Measurements from ENCODE around the gene MAFG. TPM values are rescaled to one million over a fixed set of nuclear protein-coding genes. Genes with fewer than 3 reads are reported as not detected.

MAFG gene
- polyA plus RNA-seq, 1 of the 3 experiments (the other 2 are of a cell fraction) = 38.7 TPM

DNA sequence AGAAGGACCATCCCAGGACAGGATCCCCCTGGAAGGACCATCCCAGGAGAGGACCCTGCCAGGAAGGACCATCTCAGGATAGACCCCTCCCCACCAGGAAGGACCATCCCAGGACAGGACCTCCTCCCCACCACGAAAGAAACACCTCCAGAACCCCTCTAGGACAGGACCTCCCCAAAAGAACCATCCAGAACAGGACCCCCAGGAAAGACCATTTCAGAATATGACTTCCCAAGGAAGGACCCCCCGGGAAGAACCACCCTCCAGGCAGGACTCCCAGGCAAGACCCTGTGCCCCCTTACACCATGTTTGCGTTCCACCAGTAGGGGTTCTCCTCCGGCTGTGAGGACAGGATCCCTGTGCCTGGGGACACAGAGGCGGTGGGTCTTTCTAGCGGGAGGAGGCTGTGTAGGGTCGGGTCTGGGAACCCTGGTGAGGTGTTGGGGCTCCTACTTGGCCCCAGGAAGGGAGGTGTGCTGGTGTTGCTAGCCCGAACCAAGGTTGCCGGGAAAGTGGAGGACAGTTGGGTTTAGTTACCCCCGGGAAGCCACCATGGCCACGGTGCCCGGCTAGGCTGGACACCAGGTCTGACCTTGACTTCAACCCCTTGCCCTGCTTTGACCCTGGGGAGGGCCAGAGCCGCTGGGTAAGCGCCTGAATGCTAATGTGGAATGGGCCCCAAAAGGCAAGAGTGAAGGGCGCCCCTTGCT, 31.3 kb upstream of the MAFG start:
- POLR2A ChIA-PET = interaction anchor here (0.9 to 2.3 kb wide), 10 partner anchors 18 to 79 kb away, joined by 3 to 41 read pairs (median 4); partner anchors contain the start of genes ALYREF, ANAPC11, ASPSCR1 and CENPX
- no peak overlapping the region for H3K9ac ChIP-seq
- H3K9me2 ChIP-seq = no peaks in the 10 kb centered on the region
- no peaks in the 10 kb centered on the region for H3K79me2 ChIP-seq (ENCODE audit: insufficient read depth)
- 80% methylated on average over 14 of the region's 15 CpGs for WGBS (ENCODE audit: low lambda C conversion rate)
- H3F3A ChIP-seq (replicated peaks; ENCODE audit: insufficient read depth) = no peaks in the 10 kb centered on the region
- H4K20me1 ChIP-seq (ENCODE audit: insufficient read depth) = no peaks in the 10 kb centered on the region
- CTCF ChIA-PET = interaction anchor here (0.6 to 14.5 kb wide), 64 partner anchors 9 to 446 kb away, joined by 3 to 1216 read pairs (median 6); partner anchors contain the start of genes ACTG1, ANAPC11, ARHGDIA and ASPSCR1
- peak overlapping the region; percentile 72; the same call in 1 of the 2 replicates for H3K4me2 ChIP-seq
- DNase-seq = no peak
- H3K9me3 ChIP-seq = no peaks in the 10 kb centered on the region
- H3K4me1 ChIP-seq (ENCODE audit: control insufficient read depth in 1 of 2, insufficient read depth in 2 of 2, low read depth in 1 of 2, low read length in 1 of 2) = peaks cover 0 to 25% of the 10 kb centered on the region in 2 experiments; a peak in 1 of 4 replicates
- peak overlapping the region in 1 of 2 experiments; percentile 40; a peak in 2 of 4 replicates for H3K4me3 ChIP-seq (ENCODE audit: low read depth in 2 of 2, low read length in 1 of 2)
- no peaks in the 10 kb centered on the region for H3K36me3 ChIP-seq (replicated peaks in 1 of 2; ENCODE audit: control insufficient read depth in 1 of 2, insufficient read depth in 2 of 2, low read length in 1 of 2)
- peaks cover 18% of the 10 kb centered on the region for H3K27me3 ChIP-seq (ENCODE audit: insufficient read depth)
- H2AFZ ChIP-seq (ENCODE audit: low read depth) = no peak overlapping the region
- H3K27ac ChIP-seq (ENCODE audit: low read depth in 2 of 2, low read length in 1 of 2) = no peak overlapping the region
- TF ChIP-seq, protein P1, sequence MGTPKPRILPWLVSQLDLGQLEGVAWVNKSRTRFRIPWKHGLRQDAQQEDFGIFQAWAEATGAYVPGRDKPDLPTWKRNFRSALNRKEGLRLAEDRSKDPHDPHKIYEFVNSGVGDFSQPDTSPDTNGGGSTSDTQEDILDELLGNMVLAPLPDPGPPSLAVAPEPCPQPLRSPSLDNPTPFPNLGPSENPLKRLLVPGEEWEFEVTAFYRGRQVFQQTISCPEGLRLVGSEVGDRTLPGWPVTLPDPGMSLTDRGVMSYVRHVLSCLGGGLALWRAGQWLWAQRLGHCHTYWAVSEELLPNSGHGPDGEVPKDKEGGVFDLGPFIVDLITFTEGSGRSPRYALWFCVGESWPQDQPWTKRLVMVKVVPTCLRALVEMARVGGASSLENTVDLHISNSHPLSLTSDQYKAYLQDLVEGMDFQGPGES (IDR thresholded peaks at IDR 0.05; ENCODE audit: low read depth, low read length) = no peak
- TF ChIP-seq, protein P2, sequence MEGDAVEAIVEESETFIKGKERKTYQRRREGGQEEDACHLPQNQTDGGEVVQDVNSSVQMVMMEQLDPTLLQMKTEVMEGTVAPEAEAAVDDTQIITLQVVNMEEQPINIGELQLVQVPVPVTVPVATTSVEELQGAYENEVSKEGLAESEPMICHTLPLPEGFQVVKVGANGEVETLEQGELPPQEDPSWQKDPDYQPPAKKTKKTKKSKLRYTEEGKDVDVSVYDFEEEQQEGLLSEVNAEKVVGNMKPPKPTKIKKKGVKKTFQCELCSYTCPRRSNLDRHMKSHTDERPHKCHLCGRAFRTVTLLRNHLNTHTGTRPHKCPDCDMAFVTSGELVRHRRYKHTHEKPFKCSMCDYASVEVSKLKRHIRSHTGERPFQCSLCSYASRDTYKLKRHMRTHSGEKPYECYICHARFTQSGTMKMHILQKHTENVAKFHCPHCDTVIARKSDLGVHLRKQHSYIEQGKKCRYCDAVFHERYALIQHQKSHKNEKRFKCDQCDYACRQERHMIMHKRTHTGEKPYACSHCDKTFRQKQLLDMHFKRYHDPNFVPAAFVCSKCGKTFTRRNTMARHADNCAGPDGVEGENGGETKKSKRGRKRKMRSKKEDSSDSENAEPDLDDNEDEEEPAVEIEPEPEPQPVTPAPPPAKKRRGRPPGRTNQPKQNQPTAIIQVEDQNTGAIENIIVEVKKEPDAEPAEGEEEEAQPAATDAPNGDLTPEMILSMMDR (IDR thresholded peaks at IDR 0.05) = 0 out of 2 replicates have a peak, but pooled peaks have one; percentile 7

DNA sequence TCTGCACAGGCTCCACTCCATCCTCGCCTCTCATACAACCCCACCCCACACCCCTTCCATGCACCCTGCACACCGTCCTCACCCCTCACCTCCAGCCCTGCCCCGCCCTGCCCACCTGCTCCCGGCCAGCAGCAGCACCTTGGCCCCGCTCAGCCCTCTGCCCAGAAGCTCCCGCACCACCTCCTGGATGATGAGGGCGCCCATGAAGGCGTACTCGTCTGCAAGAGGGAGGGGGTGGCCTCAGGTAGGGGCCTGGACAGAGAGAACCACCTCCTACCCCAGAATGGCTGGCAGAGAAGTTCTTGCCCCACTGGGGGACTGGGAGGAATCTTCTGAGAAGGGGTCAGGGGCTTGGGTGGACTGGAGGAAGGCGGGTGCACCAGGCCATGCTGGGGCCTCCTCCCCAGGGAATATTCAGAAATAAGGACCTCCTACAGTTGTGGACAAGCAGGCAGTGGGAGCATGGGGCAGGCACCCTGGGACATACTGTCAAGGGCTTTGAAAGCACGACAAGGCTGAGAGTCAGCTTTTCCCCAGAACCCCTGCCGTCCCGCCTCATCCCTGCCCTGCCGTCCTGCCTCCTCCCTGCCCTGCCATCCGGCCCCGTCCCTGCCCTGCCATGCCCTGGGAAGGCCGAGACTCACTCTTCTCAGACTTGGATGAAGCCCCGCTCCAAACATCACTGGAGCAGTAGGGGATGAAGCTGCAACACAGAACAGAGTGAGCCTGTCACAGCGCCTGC, 30.3 kb upstream of the MAFG start:
- no peaks in the 10 kb centered on the region for H3F3A ChIP-seq (replicated peaks; ENCODE audit: insufficient read depth)
- no peaks in the 10 kb centered on the region for H3K79me2 ChIP-seq (ENCODE audit: insufficient read depth)
- POLR2A ChIA-PET = no interaction called here
- WGBS (ENCODE audit: low lambda C conversion rate) = 88% methylated on average over 17 of the region's 19 CpGs
- no peak for DNase-seq
- H3K27ac ChIP-seq (ENCODE audit: low read depth in 2 of 2, low read length in 1 of 2) = no peak overlapping the region
- TF ChIP-seq ZBTB33 (IDR thresholded peaks at IDR 0.05; ENCODE audit: borderline replicate concordance, low read depth) = no peak
- no peak for TF ChIP-seq FOXJ3 (CRISPR knock-in tag; IDR thresholded peaks at IDR 0.05)
- TF ChIP-seq EZH2phosphoT487 (IDR thresholded peaks at IDR 0.05; ENCODE audit: borderline replicate concordance, low read depth) = no peak
- no peak for TF ChIP-seq FOXM1 (IDR thresholded peaks at IDR 0.05; ENCODE audit: low read depth)
- no peak for TF ChIP-seq SIN3A (IDR thresholded peaks at IDR 0.05; ENCODE audit: borderline replicate concordance, low read depth, low read length)
- H3K36me3 ChIP-seq (replicated peaks in 1 of 2; ENCODE audit: control insufficient read depth in 1 of 2, insufficient read depth in 2 of 2, low read length in 1 of 2) = no peaks in the 10 kb centered on the region
- peaks cover 0 to 25% of the 10 kb centered on the region in 2 experiments; a peak in 1 of 4 replicates for H3K4me1 ChIP-seq (ENCODE audit: control insufficient read depth in 1 of 2, insufficient read depth in 2 of 2, low read depth in 1 of 2, low read length in 1 of 2)
- peaks cover 18% of the 10 kb centered on the region for H3K27me3 ChIP-seq (ENCODE audit: insufficient read depth)
- no peak overlapping the region for H3K4me3 ChIP-seq (ENCODE audit: low read depth in 2 of 2, low read length in 1 of 2)
- CTCF ChIA-PET = interaction anchor here (1.1 to 12.4 kb wide), 2 partner anchors 63 to 72 kb away, joined by 5 to 168 read pairs; partner anchors contain the start of genes CENPX and LRRC45
- H3K9me2 ChIP-seq = no peaks in the 10 kb centered on the region
- H4K20me1 ChIP-seq (ENCODE audit: insufficient read depth) = no peaks in the 10 kb centered on the region
- H3K9me3 ChIP-seq = no peaks in the 10 kb centered on the region
- H2AFZ ChIP-seq (ENCODE audit: low read depth) = no peak overlapping the region
- no peak overlapping the region for H3K4me2 ChIP-seq
- no peak overlapping the region for H3K9ac ChIP-seq
